NCI-H128 (cell line): ENCODE data around the gene QRSL1.
"Not testable (repeated sequence)": the region's sequence is repeated elsewhere in the genome, so short reads cannot be mapped to it uniquely, and the experiment has no call there.

Experiments
- DNase-seq: peaks from one replicate; lab custom pipeline; 2025; ENCODE audit not compliant: unreplicated experiment; lab: John Stamatoyannopoulos, UW

The QRSL1 gene, protein sequence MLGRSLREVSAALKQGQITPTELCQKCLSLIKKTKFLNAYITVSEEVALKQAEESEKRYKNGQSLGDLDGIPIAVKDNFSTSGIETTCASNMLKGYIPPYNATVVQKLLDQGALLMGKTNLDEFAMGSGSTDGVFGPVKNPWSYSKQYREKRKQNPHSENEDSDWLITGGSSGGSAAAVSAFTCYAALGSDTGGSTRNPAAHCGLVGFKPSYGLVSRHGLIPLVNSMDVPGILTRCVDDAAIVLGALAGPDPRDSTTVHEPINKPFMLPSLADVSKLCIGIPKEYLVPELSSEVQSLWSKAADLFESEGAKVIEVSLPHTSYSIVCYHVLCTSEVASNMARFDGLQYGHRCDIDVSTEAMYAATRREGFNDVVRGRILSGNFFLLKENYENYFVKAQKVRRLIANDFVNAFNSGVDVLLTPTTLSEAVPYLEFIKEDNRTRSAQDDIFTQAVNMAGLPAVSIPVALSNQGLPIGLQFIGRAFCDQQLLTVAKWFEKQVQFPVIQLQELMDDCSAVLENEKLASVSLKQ

DNA sequence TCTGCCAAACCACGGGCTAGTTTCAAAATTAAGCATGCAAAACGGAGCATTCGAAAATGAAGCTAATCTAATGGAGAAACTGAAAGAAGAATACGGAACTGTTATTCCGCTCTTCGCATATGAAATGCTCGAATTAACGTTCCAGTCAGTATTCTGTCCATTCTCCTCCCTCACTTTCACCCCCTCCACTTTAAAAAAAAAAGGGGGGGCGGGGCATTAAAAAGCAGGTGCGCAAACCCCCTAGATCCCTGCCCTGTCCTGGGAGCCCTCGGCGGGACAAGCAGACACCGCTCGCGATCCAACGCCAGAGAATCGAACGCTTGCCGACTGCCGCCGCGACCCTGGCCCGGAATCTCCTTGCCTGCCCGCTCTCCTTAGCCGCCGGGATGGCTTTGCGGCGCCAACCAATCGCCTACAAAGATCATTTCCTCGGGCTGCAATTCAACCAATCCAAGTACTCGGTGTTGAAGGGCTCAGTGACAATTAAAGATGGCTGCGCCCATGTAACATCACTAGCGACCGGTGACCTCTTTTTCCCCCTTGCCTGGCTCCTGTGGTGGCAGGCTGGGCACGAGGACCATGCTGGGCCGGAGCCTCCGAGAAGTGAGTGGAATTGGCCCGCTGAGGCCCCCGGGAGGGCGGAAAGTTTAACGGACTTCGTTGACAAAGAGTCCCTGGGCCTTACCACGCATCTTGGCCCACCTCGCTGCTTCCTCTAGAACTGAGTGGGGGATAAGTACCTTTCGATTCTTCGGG lies at the start of gene QRSL1, which contains the start of gene RTN4IP1:
QRSL1 (plus strand) TSS at position 476 of the 756 bp plus-strand sequence; CDS start at position 580, 104 bp downstream.
RTN4IP1 (minus strand) TSS at position 396 of the 756 bp plus-strand sequence. CDS start 477 bp downstream, outside the sequence.
- DNase-seq = peak; percentile 75

DNA sequence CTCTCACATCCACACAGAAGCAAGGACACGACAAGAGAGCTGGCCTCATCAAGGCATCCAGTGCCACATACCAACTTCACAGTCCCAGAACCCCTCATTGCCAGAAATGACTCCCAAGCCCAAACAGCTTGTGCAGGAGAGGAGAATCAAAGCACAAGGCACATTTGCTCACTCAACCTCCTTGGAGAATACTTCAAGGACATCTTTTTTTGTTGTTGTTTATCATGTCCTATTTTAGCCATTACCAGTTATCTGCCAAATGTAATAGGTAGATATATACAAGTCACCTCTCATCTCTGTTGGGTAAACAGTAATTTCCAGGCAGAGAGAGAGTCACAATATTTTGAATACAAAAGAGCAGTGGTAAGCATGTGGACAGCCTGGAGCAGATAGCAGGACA lies 47.9 kb upstream of the QRSL1 start:
- DNase-seq = no peak

- DNase-seq = no peak
Measured at GRCh38 chr6:106586815-106587415, 42.5 kb upstream of the QRSL1 start.

DNA sequence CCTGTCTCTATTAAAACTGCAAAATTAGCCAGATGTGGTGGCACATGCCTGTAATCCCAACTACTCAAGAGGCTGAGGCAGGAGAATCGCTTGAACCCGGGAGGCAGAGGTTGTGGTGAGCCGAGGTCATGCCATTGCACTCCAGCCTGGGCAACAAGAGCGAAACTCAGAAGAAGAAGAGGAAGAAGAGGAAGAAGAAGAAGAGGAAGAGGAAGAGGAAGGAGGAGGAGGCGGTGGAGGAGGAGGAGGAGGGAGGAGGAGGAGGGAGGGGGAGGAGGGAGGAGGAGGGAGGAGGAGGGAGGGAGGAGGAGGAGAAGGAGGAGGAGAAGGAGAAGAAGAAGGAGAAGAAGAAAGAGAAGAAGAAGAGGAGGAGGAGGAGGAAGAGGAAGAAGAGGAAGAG lies 40.4 kb upstream of the QRSL1 start:
- DNase-seq = not testable (repeated sequence)

- no peak for DNase-seq
Measured at GRCh38 chr6:106591111-106591825, 38.1 kb upstream of the QRSL1 start.

DNA sequence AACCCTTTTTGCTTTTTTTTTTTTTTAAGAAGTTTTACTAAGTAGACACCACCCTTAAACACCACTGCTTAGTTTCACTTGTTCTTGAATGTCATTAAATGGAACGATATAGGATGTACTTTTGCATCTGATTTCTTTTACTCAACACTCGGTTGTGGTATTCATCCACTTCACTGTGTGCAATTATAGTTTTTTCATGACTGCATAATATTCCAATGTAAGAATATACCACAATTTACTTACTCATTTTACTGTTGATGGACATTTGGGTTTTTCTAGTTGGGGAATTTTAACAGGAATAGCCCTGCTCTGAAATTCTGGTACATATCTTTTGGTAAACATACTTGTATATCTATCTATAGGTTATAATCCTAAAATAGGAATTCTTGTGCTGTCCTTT lies 29.9 kb upstream of the QRSL1 start:
- no peak for DNase-seq

- DNase-seq = no peak
Measured at GRCh38 chr6:106600329-106600728, 29.0 kb upstream of the QRSL1 start.

GRCh38 chr6:106608080-106608668 lies 21.2 kb upstream of the QRSL1 start:
- no peak for DNase-seq

GRCh38 chr6:106609699-106610098 lies 19.7 kb upstream of the QRSL1 start:
- DNase-seq = no peak

DNA sequence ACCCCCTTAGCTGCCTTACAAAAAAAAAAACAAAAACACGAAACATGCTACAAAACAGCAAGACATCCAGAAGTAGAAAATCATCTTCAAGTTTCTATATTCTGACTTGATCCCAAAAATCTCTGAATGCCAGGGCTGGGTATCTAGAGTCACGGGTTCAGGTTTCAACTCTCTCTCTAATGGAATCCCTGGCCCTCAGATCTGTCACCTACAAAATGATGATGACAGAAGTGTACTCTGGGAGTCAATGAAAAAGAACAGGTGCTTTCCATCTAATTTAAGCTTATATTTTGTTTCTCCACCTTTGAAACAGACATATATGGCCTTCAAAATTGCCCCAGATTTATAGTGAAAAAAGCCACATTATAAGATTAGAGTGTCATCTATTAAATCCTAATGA lies 18.3 kb upstream of the QRSL1 start:
- DNase-seq = no peak

- DNase-seq = no peak
Measured at GRCh38 chr6:106612671-106613416, 16.5 kb upstream of the QRSL1 start.

GRCh38 chr6:106613590-106613989 lies 15.8 kb upstream of the QRSL1 start:
- DNase-seq = no peak

DNA sequence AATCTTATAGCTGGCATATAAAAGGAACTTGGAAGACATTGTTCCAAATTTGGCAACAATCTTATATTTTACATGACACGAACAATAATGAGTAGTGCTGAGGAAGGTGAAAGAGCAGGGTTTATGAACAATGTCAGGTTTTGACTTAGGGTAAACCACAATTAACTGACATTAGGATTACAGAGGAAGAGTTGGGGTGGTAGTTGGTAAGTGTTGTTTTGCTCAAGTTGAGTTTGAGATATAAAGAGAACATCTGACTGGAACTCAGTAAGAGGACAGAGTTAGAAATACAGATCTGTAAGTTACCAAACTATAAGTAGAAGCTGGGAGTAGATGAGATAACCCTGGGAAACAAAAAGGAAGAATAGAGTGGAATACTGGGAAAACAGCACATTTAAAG lies 15.2 kb upstream of the QRSL1 start:
- DNase-seq = no peak

DNA sequence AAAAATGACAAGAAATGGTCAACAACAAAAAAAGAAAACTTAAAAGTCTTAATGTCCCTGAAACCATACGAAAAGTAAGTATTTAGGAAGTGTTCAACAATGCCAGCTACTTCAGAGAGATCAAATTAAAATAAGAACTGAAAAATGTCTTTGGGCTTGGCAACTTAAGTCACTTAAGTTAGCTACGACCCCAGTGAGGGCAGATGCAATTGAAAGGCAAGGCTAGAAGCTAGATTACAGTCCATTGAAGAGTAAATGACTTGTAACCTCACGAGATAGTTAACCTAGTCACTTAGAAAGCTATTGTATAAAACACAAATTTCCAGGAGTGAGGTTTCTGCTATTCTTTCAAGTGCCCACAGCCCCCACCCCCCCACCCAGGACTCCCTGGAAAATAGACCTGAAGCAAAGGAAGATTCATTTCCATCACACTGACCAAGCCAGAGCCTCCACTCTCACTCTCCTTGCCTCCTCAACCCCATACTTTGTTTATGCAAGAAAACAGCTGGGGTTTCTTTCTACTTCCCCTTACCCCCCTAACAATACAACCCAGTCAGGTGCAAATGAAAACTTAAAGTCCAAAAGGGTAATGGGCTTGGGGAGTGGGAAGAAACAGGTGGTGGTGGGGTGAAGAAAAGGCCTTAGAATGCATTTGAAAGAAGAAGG lies 14.7 kb upstream of the QRSL1 start:
- no peak for DNase-seq

DNA sequence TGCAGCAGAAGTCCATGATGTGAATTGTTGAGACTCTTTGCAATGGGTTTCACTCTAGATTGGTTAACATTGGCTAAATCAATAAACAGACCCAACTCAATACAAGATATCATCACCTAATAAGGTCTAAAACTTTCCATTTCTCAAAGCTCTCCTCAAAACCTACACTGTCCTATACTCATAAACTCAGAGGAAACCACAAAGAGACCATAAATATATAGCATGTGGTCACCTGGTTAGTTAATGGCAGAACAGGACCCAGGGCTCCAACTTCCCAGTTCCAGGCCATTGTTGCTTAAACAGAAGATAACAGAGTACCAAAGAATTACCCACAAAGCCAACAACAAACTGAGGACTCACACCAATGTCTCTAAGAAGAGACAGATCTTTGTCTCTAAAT lies 12.1 kb upstream of the QRSL1 start:
- DNase-seq = no peak

GRCh38 chr6:106617857-106618256 lies 11.5 kb upstream of the QRSL1 start:
- DNase-seq = no peak

DNA sequence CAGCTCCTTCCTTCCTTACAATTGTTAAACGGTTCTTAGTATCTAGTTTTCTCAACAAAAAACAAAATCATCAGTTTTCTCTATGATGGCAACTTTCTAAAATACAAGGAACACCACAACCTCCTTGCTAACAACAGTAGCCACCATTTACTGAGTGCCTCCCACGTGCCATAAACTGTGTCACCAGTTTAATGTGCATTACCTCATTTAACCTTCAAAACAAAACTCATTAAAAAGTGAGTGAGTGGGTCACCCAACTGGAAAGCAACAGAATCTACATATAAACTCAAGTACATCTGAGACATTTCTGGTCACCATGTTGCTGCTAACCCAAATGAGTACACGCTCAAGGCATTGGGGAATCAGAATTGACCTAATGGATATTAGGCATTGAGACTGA lies 11.1 kb upstream of the QRSL1 start:
- DNase-seq = no peak

GRCh38 chr6:106619223-106619622 lies 10.2 kb upstream of the QRSL1 start:
- no peak for DNase-seq

- no peak for DNase-seq
Measured at GRCh38 chr6:106620931-106621672, 8.3 kb upstream of the QRSL1 start.
